Stomach (tissue), 4 donors: ENCODE measurements around the gene CDK15.

Source experiments
- EP300 ChIP-seq: sonication (generic); formaldehyde crosslinking; IDR thresholded peaks from one replicate; pipeline ENCODE4 v1.6.1; 2017; ENCODE audit warnings: antibody characterized with exemption
- POLR2A ChIP-seq, 4 donors: fragments of 450-650 bp; IDR thresholded peaks; one replicate each; pipeline ENCODE4 v1.6.1; 2016; ENCODE audit warnings: antibody characterized with exemption in 4 of 4, control low read depth in 2 of 4, mild to moderate bottlenecking in 1 of 4, moderate library complexity in 1 of 4
- POLR2AphosphoS5 ChIP-seq, 3 donors: sonication (generic); formaldehyde crosslinking; IDR thresholded peaks; one replicate each; pipeline ENCODE4 v1.6.1; 2016; ENCODE audit warnings: antibody characterized with exemption in 3 of 3
- TF ChIP-seq, protein P1 (sequence below), 7 experiments: fragments of 450-650 bp in 4 of 7; fragments of 200-600 bp in 3 of 7; sonication (generic) in 3 of 7; IDR thresholded peaks; one replicate each; pipeline ENCODE4 v1.5.1; 2016 to 2019; ENCODE audit warnings: antibody characterized with exemption in 7 of 7, control low read depth in 2 of 7, mild to moderate bottlenecking in 1 of 7

DNA sequence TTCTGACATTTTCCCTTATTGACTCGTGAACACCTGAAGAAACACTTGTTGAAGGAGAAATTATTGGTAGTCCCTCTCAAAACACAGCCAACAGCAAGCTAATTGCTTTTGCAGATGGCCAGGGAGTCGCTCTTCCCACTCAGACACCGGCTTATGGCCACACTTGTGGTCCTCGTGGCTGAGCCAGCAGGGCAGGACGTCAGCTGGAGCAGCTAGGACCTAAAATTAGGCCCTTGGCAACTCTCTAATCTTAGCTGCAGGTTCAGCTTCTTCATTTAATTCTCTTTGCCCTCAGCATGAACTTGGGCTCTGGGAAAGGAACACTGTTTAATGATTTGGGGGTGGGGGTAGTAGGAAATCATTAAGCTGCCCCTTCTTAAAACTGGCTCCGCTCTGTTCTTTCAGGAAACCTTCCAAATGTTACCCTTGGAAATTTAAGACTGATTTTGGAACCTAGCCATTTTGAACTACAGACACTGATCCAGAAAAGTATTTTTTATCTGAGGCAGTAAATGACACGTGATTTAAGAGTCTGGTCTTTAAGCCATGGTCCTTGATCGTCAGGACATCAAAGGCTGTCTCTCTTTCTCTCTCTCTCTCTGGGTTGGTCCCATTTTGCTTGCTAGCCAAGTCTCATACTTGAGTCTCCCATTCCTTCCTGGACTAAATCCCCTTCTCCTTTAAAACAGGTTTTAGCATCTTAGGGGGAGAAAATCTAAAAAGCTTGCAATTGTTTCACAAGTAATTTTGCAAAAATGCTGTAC lies 77.5 kb downstream of the CDK15 start:
- TF ChIP-seq, protein P1, sequence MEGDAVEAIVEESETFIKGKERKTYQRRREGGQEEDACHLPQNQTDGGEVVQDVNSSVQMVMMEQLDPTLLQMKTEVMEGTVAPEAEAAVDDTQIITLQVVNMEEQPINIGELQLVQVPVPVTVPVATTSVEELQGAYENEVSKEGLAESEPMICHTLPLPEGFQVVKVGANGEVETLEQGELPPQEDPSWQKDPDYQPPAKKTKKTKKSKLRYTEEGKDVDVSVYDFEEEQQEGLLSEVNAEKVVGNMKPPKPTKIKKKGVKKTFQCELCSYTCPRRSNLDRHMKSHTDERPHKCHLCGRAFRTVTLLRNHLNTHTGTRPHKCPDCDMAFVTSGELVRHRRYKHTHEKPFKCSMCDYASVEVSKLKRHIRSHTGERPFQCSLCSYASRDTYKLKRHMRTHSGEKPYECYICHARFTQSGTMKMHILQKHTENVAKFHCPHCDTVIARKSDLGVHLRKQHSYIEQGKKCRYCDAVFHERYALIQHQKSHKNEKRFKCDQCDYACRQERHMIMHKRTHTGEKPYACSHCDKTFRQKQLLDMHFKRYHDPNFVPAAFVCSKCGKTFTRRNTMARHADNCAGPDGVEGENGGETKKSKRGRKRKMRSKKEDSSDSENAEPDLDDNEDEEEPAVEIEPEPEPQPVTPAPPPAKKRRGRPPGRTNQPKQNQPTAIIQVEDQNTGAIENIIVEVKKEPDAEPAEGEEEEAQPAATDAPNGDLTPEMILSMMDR (IDR thresholded peaks at IDR 0.05), result no peak
- TF ChIP-seq POLR2AphosphoS5 (IDR thresholded peaks at IDR 0.05), result no peak
- no peak for TF ChIP-seq POLR2A (IDR thresholded peaks at IDR 0.05)
- no peak for TF ChIP-seq EP300
